ENCODE results near the gene GPN1.

GPN1 gene

GRCh38 chr2:27685577-27685976 is 56.7 kb downstream of the GPN1 start:
- TF ChIP-seq CTCF (IDR thresholded peaks at IDR 0.05; ENCODE audit: extremely low read depth, insufficient read depth, missing control alignments), result no peak
- DNase-seq (ENCODE audit: low spot score), result no peak
- in situ Hi-C loops (cut with MboI; ENCODE audit: low pct_unique_long_range_greater_than_20kb, low sequenced_read_pairs, unreplicated experiment), result no loop called here

GRCh38 chr2:27687232-27687631 is 58.4 kb downstream of the GPN1 start:
- DNase-seq (ENCODE audit: low spot score), result no peak
- in situ Hi-C loops (cut with MboI; ENCODE audit: low pct_unique_long_range_greater_than_20kb, low sequenced_read_pairs, unreplicated experiment), result no loop called here
- no peak for TF ChIP-seq CTCF (IDR thresholded peaks at IDR 0.05; ENCODE audit: extremely low read depth, insufficient read depth, missing control alignments)

- in situ Hi-C loops (cut with MboI; ENCODE audit: low pct_unique_long_range_greater_than_20kb, low sequenced_read_pairs, unreplicated experiment), result no loop called here
- no peak for DNase-seq (ENCODE audit: low spot score)
- no peak for TF ChIP-seq CTCF (IDR thresholded peaks at IDR 0.05; ENCODE audit: extremely low read depth, insufficient read depth, missing control alignments)
These were observed 60.6 kb downstream of the GPN1 start for GRCh38 chr2:27689424-27689823.

- TF ChIP-seq CTCF (IDR thresholded peaks at IDR 0.05; ENCODE audit: extremely low read depth, insufficient read depth, missing control alignments), result no peak
- in situ Hi-C loops (cut with MboI; ENCODE audit: low pct_unique_long_range_greater_than_20kb, low sequenced_read_pairs, unreplicated experiment), result no loop called here
- DNase-seq (ENCODE audit: low spot score), result no peak
These were observed 61.2 kb downstream of the GPN1 start for GRCh38 chr2:27690052-27690451.

GRCh38 chr2:27697660-27698059 is 68.8 kb downstream of the GPN1 start:
- TF ChIP-seq CTCF (IDR thresholded peaks at IDR 0.05; ENCODE audit: extremely low read depth, insufficient read depth, missing control alignments), result no peak
- DNase-seq (ENCODE audit: low spot score), result no peak
- in situ Hi-C loops (cut with MboI; ENCODE audit: low pct_unique_long_range_greater_than_20kb, low sequenced_read_pairs, unreplicated experiment), result no loop called here

Data from GM13977 (cell line).